CD4-positive, alpha-beta memory T cell (primary cell): Measurements from ENCODE around the gene KRTAP5-8. TPM values are rescaled to one million over a fixed set of nuclear protein-coding genes. Genes with fewer than 3 reads are reported as not detected.
A peak's percentile ranks its signal among the peaks of the same experiment; 100 is the strongest.

Experiments used
- CTCF ChIA-PET: fragments of 350-600 bp; sonication (Branson Sonifier 250); formaldehyde crosslinking; loops from one replicate; lab custom pipeline; 2021; ENCODE audit warnings: inconsistent platforms; ENCODE audit not compliant: partially characterized antibody; lab: Charles Lee
- POLR2A ChIA-PET: fragments of 350-600 bp; sonication (Branson Sonifier 250); formaldehyde crosslinking; loops from one replicate; lab custom pipeline; 2021; ENCODE audit not compliant: partially characterized antibody; lab: Charles Lee
- DNase-seq, 5 donors: peaks; one replicate each; pipeline versions ENCODE4 v3.0.0 to v3.0.0-alpha.2; 2020 to 2022; ENCODE audit warnings: mixed read lengths in 1 of 5
- H3K27ac ChIP-seq: one replicate; pipeline ENCODE4 v1.7.0; 2013; ENCODE audit warnings: low read depth, low read length
- H3K27me3 ChIP-seq: 2 replicates; pipeline ENCODE4 v1.7.0; 2013; ENCODE audit warnings: mild to moderate bottlenecking, low read length, moderate library complexity; ENCODE audit not compliant: insufficient read depth
- H3K36me3 ChIP-seq: 2 replicates; pipeline ENCODE4 v1.7.0; 2013; ENCODE audit warnings: mild to moderate bottlenecking, low read length, moderate library complexity; ENCODE audit not compliant: insufficient read depth
- H3K4me1 ChIP-seq: 2 replicates; pipeline ENCODE4 v1.7.0; 2013; ENCODE audit warnings: mild to moderate bottlenecking, low read length, moderate library complexity; ENCODE audit not compliant: insufficient read depth
- H3K4me3 ChIP-seq, 2 donors: one replicate each; pipeline ENCODE4 v1.7.0; 2013; ENCODE audit warnings: low read length in 2 of 2, mild to moderate bottlenecking in 1 of 2
- H3K9me3 ChIP-seq, 2 donors: one replicate each; pipeline ENCODE4 v1.7.0; 2013; ENCODE audit warnings: low read length in 2 of 2, control low read depth in 1 of 2; ENCODE audit not compliant: control insufficient read depth in 1 of 2
- H3K27ac Mint-ChIP-seq, 7 donors: one replicate each; pipeline ENCODE4 v1.8.0; 2020 to 2021; ENCODE audit warnings: mixed read lengths in 7 of 7, mild to moderate bottlenecking in 6 of 7, inconsistent platforms in 3 of 7, moderate library complexity in 3 of 7
- H3K27me3 Mint-ChIP-seq, 2 donors: one replicate each; pipeline ENCODE4 v1.8.0; 2020 to 2021; ENCODE audit warnings: mixed read lengths in 2 of 2
- H3K36me3 Mint-ChIP-seq, 2 donors: one replicate each; pipeline ENCODE4 v1.8.0; 2020 to 2021; ENCODE audit warnings: mixed read lengths in 2 of 2, inconsistent platforms in 1 of 2, mild to moderate bottlenecking in 1 of 2
- H3K4me1 Mint-ChIP-seq, 4 donors: one replicate each; pipeline ENCODE4 v1.8.0; 2020 to 2021; ENCODE audit warnings: mixed read lengths in 4 of 4, mild to moderate bottlenecking in 1 of 4
- H3K4me3 Mint-ChIP-seq, 8 donors: one replicate each; pipeline ENCODE4 v1.8.0; 2020 to 2021; ENCODE audit warnings: mixed read lengths in 8 of 8, mild to moderate bottlenecking in 7 of 8, moderate library complexity in 6 of 8, inconsistent platforms in 3 of 8
- H3K9me3 Mint-ChIP-seq, 8 donors: one replicate each; pipeline ENCODE4 v1.8.0; 2020 to 2021; ENCODE audit warnings: mixed read lengths in 8 of 8, mild to moderate bottlenecking in 5 of 8, inconsistent platforms in 3 of 8, moderate library complexity in 1 of 8
- intact Hi-C: fragments of 100-400 bp; cut with micrococcal nuclease; formaldehyde crosslinking; loops from one replicate; pipeline ENCODE4 v1.15.1; 2023
- polyA plus RNA-seq, 2 donors: library from polyadenylated mRNA; unstranded; fragments of 300-500 nt; fragmentation: Illumina TruSeq; gene quantifications; one replicate each; pipeline ENCODE4 v1.2.3, GENCODE V29; 2021
- total RNA-seq, 2 experiments: library from RNA; stranded (reverse); gene quantifications; one replicate each; pipeline ENCODE4 v1.2.3, GENCODE V29; 2021

The KRTAP5-8 gene
- total and polyA plus RNA-seq, 4 experiments from 2014 or later: not detected

GRCh38 chr11:71557257-71557656 lies 19.4 kb downstream of the KRTAP5-8 start:
- no peaks in the 10 kb centered on the region for H3K36me3 Mint-ChIP-seq

GRCh38 chr11:71558996-71559395 lies 21.2 kb downstream of the KRTAP5-8 start:
- no peaks in the 10 kb centered on the region for H3K36me3 ChIP-seq
- Mint-ChIP-seq H3K27ac (no peak overlapping the region), H3K4me3 (no peak overlapping the region), H3K9me3 (peaks cover 0 to 2% (median 0%) of the 10 kb centered on the region in 8 donors), H3K36me3 (no peaks in the 10 kb centered on the region), H3K4me1 (peaks cover 0 to 5% (median 4%) of the 10 kb centered on the region in 4 donors), H3K27me3 (peaks cover 23 to 24% of the 10 kb centered on the region in 2 donors)
- POLR2A ChIA-PET: no interaction called here
- DNase-seq: no peak
- no peaks in the 10 kb centered on the region for H3K27me3 ChIP-seq
- CTCF ChIA-PET: no interaction called here
- no peaks in the 10 kb centered on the region for H3K9me3 ChIP-seq
- intact Hi-C loops: no loop called here
- H3K4me1 ChIP-seq: no peaks in the 10 kb centered on the region
- no peak overlapping the region for H3K4me3 ChIP-seq
- no peak overlapping the region for H3K27ac ChIP-seq

More at GRCh38 chr11:71557257-71557656, 19.4 kb downstream of the KRTAP5-8 start:
- Mint-ChIP-seq H3K27me3 (peaks cover 12 to 14% of the 10 kb centered on the region in 2 donors), H3K4me1 (no peaks in the 10 kb centered on the region), H3K27ac (no peak overlapping the region), H3K4me3 (no peak overlapping the region), H3K9me3 (peaks cover 0 to 2% (median 0%) of the 10 kb centered on the region in 8 donors)
- no peak for DNase-seq
- no peaks in the 10 kb centered on the region for H3K36me3 ChIP-seq
- H3K4me1 ChIP-seq: no peaks in the 10 kb centered on the region
- no peaks in the 10 kb centered on the region for H3K27me3 ChIP-seq
- intact Hi-C loops: no loop called here
- POLR2A ChIA-PET: no interaction called here
- H3K27ac ChIP-seq: no peak overlapping the region
- H3K9me3 ChIP-seq: no peaks in the 10 kb centered on the region
- H3K4me3 ChIP-seq: no peak overlapping the region
- CTCF ChIA-PET: no interaction called here

DNA sequence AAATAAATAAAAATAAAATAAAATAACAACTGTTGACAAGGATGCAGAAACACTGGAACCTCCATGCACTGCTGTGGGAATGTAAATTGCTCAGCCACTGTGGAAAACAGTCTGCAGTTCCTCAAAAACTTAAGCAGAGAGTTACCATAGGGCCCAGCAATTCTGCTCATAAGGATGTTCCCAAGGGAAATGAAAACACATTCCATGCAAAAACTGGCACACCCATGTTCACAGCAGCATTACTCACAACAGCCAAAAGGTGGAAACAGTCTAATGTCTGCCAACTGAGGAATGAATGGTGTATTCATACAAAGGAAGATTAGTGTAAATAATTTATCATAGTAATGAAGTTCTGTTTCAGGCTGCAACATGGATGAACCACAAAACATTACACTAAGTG lies 24.3 kb downstream of the KRTAP5-8 start:
- intact Hi-C loops: no loop called here
- Histone ChIP-seq H3K27me3 (no peaks in the 10 kb centered on the region), H3K4me1 (no peaks in the 10 kb centered on the region), H3K9me3 (no peaks in the 10 kb centered on the region), H3K4me3 (no peak overlapping the region), H3K36me3 (no peaks in the 10 kb centered on the region), H3K27ac (no peak overlapping the region)
- ChIA-PET CTCF (no interaction called here), POLR2A (no interaction called here)
- Mint-ChIP-seq H3K4me3 (no peak overlapping the region), H3K9me3 (peaks cover 0 to 2% (median 0%) of the 10 kb centered on the region in 8 donors), H3K27ac (no peak overlapping the region), H3K4me1 (peaks cover 0 to 5% (median 4%) of the 10 kb centered on the region in 4 donors), H3K36me3 (no peaks in the 10 kb centered on the region), H3K27me3 (peaks cover 26 to 35% of the 10 kb centered on the region in 2 donors)
- DNase-seq: no peak

- ChIA-PET POLR2A (no interaction called here), CTCF (interaction anchor here (1.1 kb wide), 1 partner anchor 16 kb away, joined by 4 read pairs; no protein-coding TSS in a partner anchor)
- Mint-ChIP-seq H3K4me1 (peaks cover 0 to 5% (median 4%) of the 10 kb centered on the region in 4 donors), H3K4me3 (no peak overlapping the region), H3K27ac (no peak overlapping the region), H3K9me3 (peaks cover 0 to 2% (median 0%) of the 10 kb centered on the region in 8 donors), H3K36me3 (no peaks in the 10 kb centered on the region), H3K27me3 (peaks cover 22 to 32% of the 10 kb centered on the region in 2 donors)
- Histone ChIP-seq H3K27ac (no peak overlapping the region), H3K27me3 (no peaks in the 10 kb centered on the region), H3K36me3 (no peaks in the 10 kb centered on the region), H3K4me1 (no peaks in the 10 kb centered on the region), H3K9me3 (no peaks in the 10 kb centered on the region), H3K4me3 (no peak overlapping the region)
- intact Hi-C loops: no loop called here
- peak in 2 of 5 donors; percentile 3 to 6 for DNase-seq
Observed at GRCh38 chr11:71563406-71563805, 25.6 kb downstream of the KRTAP5-8 start.

DNA sequence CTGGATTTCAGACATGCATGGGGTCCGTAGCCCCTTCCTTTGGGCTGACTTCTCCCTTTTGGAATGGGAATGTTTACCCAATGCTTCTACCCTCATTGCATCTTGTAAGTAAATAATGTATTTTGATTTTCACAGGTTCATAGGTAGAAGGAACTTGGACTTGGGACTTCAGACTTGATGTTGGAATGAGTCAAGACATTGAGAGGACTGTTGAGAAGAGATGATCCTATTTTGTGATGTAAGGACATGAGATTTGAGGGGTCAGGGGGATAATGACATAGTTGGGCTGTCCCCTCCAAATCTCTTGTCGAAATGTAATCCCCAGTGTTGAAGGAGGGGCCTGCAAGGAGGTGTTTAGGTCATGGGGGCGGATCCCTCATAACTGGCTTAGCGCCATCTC lies 26.6 kb downstream of the KRTAP5-8 start:
- POLR2A ChIA-PET: no interaction called here
- no peaks in the 10 kb centered on the region for H3K9me3 ChIP-seq
- H3K36me3 ChIP-seq: no peaks in the 10 kb centered on the region
- no peak overlapping the region for H3K27ac Mint-ChIP-seq
- no peak overlapping the region for H3K27ac ChIP-seq
- no peak overlapping the region for H3K4me3 ChIP-seq
- H3K4me1 Mint-ChIP-seq: peaks cover 0 to 5% (median 4%) of the 10 kb centered on the region in 4 donors
- H3K4me3 Mint-ChIP-seq: no peak overlapping the region
- intact Hi-C loops: no loop called here
- CTCF ChIA-PET: no interaction called here
- peaks cover 19 to 28% of the 10 kb centered on the region in 2 donors for H3K27me3 Mint-ChIP-seq
- H3K27me3 ChIP-seq: no peaks in the 10 kb centered on the region
- no peaks in the 10 kb centered on the region for H3K36me3 Mint-ChIP-seq
- no peak for DNase-seq
- no peaks in the 10 kb centered on the region for H3K4me1 ChIP-seq
- H3K9me3 Mint-ChIP-seq: peaks cover 0 to 2% (median 0%) of the 10 kb centered on the region in 8 donors

GRCh38 chr11:71565263-71565662 lies 27.4 kb downstream of the KRTAP5-8 start, which contains the start of gene KRTAP5-10:
Gene KRTAP5-10, plus strand, starts transcription at chr11:71565563. Its CDS starts 25 bp downstream, at chr11:71565588.
- H3K27me3 Mint-ChIP-seq: peaks cover 19 to 28% of the 10 kb centered on the region in 2 donors

GRCh38 chr11:71566081-71566620 lies 28.3 kb downstream of the KRTAP5-8 start:
- intact Hi-C loops: no loop called here
- ChIA-PET CTCF (no interaction called here), POLR2A (no interaction called here)
- no peak overlapping the region for H3K4me3 ChIP-seq
- no peaks in the 10 kb centered on the region for H3K36me3 ChIP-seq
- no peak overlapping the region for H3K27ac ChIP-seq
- H3K9me3 Mint-ChIP-seq: no peaks in the 10 kb centered on the region
- no peaks in the 10 kb centered on the region for H3K4me1 ChIP-seq
- H3K36me3 Mint-ChIP-seq: no peaks in the 10 kb centered on the region
- H3K4me3 Mint-ChIP-seq: no peak overlapping the region
- no peaks in the 10 kb centered on the region for H3K27me3 ChIP-seq
- no peak overlapping the region for H3K27ac Mint-ChIP-seq
- no peaks in the 10 kb centered on the region for H3K9me3 ChIP-seq
- H3K4me1 Mint-ChIP-seq: peaks cover 0 to 7% (median 4%) of the 10 kb centered on the region in 4 donors
- DNase-seq: no peak
- H3K27me3 Mint-ChIP-seq: peaks cover 23 to 31% of the 10 kb centered on the region in 2 donors

More at GRCh38 chr11:71565263-71565662, 27.4 kb downstream of the KRTAP5-8 start, which contains the start of gene KRTAP5-10:
- DNase-seq: no peak
- Mint-ChIP-seq H3K27ac (no peak within 1 kb of the TSS), H3K4me1 (peaks cover 0 to 5% (median 4%) of the 10 kb centered on the region in 4 donors), H3K36me3 (no peaks in the 10 kb centered on the region), H3K9me3 (peaks cover 0 to 2% (median 0%) of the 10 kb centered on the region in 8 donors), H3K4me3 (no peak within 1 kb of the TSS)
- no peaks in the 10 kb centered on the region for H3K36me3 ChIP-seq
- no peaks in the 10 kb centered on the region for H3K4me1 ChIP-seq
- H3K27ac ChIP-seq: no peak within 1 kb of the TSS
- no peak within 1 kb of the TSS for H3K4me3 ChIP-seq
- no peaks in the 10 kb centered on the region for H3K27me3 ChIP-seq
- POLR2A ChIA-PET: no interaction called here
- intact Hi-C loops: no loop called here
- no peaks in the 10 kb centered on the region for H3K9me3 ChIP-seq
- CTCF ChIA-PET: interaction anchor here (0.6 kb wide), 1 partner anchor 17 kb away, joined by 3 read pairs; no protein-coding TSS in a partner anchor
